ENCODE measurements around the gene KLHL30.

The KLHL30 gene

GRCh38 chr2:238126775-238127164 lies 11.7 kb upstream of the KLHL30 start:
- TF ChIP-seq REST (IDR thresholded peaks at IDR 0.05; ENCODE audit: insufficient read depth in 1 of 2, low read depth in 2 of 2, low read length in 2 of 2) (no peak), TAF1 (IDR thresholded peaks at IDR 0.05; ENCODE audit: borderline replicate concordance, insufficient read depth, low read length) (no peak)

DNA sequence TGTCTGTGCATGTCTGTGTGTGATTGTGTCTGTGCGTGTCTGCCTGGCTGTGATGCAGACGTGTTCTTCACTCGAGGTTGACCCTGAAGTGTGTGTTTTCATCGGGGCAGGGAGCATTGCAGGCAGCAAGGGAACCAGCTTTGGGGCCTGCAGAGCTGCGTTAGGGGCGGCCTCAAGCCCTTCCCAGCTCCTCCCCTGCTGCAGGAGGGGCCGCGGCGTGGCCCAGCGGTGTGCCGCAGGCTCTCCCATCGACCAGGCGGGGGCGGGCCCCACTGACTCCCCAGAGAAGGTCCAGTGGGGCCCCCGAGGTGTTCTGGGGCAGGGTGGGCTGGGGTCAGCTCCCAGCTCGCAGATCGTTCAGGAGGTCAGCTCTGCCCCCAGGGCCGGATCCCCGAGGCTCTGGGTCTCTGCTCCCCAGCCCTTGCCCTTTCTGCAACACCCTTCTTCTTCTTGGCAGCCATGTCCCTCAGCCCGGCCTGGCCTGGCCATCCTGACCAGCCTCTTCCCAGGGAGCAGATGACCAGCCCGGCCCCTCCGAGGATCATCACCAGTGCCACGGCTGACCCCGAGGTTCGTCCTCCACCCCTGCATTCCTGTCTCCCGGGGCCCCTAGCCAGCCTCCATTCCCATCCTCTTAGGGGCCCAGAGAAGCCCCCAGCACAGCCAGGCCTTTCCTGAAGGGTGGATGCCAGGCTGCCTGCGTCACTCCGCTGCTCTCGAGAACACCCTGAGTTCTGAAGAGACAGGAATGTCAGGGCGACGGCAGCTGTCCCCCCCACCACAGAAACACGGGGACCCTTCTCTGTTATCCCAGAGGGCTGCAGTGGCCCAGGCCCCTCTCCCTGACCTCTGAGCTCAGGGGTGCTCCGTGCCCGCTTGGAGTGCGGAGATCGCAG lies 11.1 kb upstream of the KLHL30 start:
- TF ChIP-seq POLR2AphosphoS5 (IDR thresholded peaks at IDR 0.05; ENCODE audit: low read depth, low read length) (no peak), REST (IDR thresholded peaks at IDR 0.05; ENCODE audit: insufficient read depth in 1 of 2, low read depth in 2 of 2, low read length in 2 of 2) (no peak), FOXP2 (optimal IDR thresholded peaks at IDR 0.05; ENCODE audit: borderline replicate concordance, extremely low read depth, extremely low read length, insufficient read depth) (no peak), TAF1 (IDR thresholded peaks at IDR 0.05; ENCODE audit: borderline replicate concordance, insufficient read depth, low read length) (no peak), SIN3A (IDR thresholded peaks at IDR 0.05; ENCODE audit: borderline replicate concordance, insufficient read depth, low read length) (no peak)

GRCh38 chr2:238128061-238128440 lies 10.4 kb upstream of the KLHL30 start:
- TF ChIP-seq REST (IDR thresholded peaks at IDR 0.05; ENCODE audit: insufficient read depth in 1 of 2, low read depth in 2 of 2, low read length in 2 of 2) (no peak), FOXP2 (optimal IDR thresholded peaks at IDR 0.05; ENCODE audit: borderline replicate concordance, extremely low read depth, extremely low read length, insufficient read depth) (no peak), SIN3A (IDR thresholded peaks at IDR 0.05; ENCODE audit: borderline replicate concordance, insufficient read depth, low read length) (no peak), TAF1 (IDR thresholded peaks at IDR 0.05; ENCODE audit: borderline replicate concordance, insufficient read depth, low read length) (no peak), POLR2AphosphoS5 (IDR thresholded peaks at IDR 0.05; ENCODE audit: low read depth, low read length) (no peak)

DNA sequence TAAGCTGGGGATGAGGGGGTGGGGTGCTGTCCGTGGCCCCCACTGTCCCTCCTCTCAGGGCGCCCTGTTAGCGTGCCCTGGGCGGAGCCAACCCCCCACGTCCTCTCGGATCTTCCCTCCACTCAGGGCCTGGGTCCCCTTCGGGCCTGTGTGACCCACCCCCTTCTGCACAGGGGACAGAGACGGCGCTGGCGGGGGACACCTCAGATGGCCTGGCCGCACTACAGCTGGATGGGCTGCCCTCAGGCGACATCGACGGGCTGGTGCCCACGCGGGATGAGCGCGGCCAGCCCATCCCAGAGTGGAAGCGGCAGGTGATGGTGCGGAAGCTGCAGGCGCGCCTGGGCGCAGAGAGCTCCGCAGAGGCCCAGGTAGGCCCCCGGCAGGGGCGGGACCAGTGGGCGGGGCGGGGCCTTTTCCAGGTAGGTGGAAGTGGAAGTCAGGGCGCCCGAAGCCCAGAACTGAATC lies 9.9 kb upstream of the KLHL30 start:
- TF ChIP-seq POLR2AphosphoS5 (IDR thresholded peaks at IDR 0.05; ENCODE audit: low read depth, low read length): no peak
- TF ChIP-seq SIN3A (IDR thresholded peaks at IDR 0.05; ENCODE audit: borderline replicate concordance, insufficient read depth, low read length): no peak
- TF ChIP-seq FOXP2 (optimal IDR thresholded peaks at IDR 0.05; ENCODE audit: borderline replicate concordance, extremely low read depth, extremely low read length, insufficient read depth): no peak
- no peak for TF ChIP-seq REST (IDR thresholded peaks at IDR 0.05; ENCODE audit: insufficient read depth in 1 of 2, low read depth in 2 of 2, low read length in 2 of 2)

All from PFSK-1 (cell line).